ENCODE data around the gene SUSD3.

The SUSD3 gene

DNA sequence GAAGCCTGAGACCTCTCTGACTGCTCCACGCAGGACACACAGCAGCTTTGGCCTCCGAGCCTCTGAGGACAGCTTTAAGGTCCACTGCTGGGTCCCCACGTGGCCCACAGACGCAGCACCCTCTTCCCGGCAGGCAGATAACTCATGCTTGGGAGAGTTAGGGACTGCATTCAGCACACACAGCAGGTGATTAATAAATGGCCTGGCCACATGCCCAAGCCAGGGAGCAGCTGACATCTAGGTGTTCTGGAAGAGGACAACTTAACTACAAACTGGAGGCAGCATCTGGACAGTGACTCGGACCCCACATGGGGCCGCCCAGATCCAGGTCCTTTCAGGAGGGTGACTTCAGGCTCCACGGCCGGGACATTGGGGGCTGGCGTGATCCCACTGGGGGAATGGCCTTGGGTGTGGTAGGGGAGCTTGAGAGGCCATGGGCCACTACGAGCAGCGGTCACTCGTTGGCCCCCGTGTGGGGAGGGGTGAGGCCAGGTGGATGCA is 64.3 kb downstream of the SUSD3 start:
- H3K36me3 ChIP-seq (replicated peaks; ENCODE audit: low read depth, low read length) = peaks cover 4% of the 10 kb centered on the region
- no peaks in the 10 kb centered on the region for H3K79me2 ChIP-seq (ENCODE audit: low read length)
- no peak overlapping the region for H3K4me2 ChIP-seq (ENCODE audit: low read length)
- no peak overlapping the region for H3K4me3 ChIP-seq (ENCODE audit: low read length)
- H3K4me1 ChIP-seq (ENCODE audit: low read length) = no peaks in the 10 kb centered on the region
- no peak for TF ChIP-seq EZH2phosphoT487 (IDR thresholded peaks at IDR 0.05; ENCODE audit: low read depth)
- TF ChIP-seq, protein P1, sequence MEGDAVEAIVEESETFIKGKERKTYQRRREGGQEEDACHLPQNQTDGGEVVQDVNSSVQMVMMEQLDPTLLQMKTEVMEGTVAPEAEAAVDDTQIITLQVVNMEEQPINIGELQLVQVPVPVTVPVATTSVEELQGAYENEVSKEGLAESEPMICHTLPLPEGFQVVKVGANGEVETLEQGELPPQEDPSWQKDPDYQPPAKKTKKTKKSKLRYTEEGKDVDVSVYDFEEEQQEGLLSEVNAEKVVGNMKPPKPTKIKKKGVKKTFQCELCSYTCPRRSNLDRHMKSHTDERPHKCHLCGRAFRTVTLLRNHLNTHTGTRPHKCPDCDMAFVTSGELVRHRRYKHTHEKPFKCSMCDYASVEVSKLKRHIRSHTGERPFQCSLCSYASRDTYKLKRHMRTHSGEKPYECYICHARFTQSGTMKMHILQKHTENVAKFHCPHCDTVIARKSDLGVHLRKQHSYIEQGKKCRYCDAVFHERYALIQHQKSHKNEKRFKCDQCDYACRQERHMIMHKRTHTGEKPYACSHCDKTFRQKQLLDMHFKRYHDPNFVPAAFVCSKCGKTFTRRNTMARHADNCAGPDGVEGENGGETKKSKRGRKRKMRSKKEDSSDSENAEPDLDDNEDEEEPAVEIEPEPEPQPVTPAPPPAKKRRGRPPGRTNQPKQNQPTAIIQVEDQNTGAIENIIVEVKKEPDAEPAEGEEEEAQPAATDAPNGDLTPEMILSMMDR (IDR thresholded peaks at IDR 0.05; ENCODE audit: low read depth, low read length) = no peak
- H3K27ac ChIP-seq (ENCODE audit: low read length) = no peak overlapping the region
- no peak overlapping the region for H3K9ac ChIP-seq (ENCODE audit: low read length)
- H4K20me1 ChIP-seq (ENCODE audit: insufficient read depth, low read length) = 0 out of 2 replicates have a peak, but pooled peaks cover 3% of the 10 kb centered on the region
- H3K27me3 ChIP-seq (ENCODE audit: low read depth, low read length) = no peaks in the 10 kb centered on the region
- no peaks in the 10 kb centered on the region for H3K9me3 ChIP-seq (ENCODE audit: insufficient read depth, low read length)
- no peak overlapping the region for H2AFZ ChIP-seq (ENCODE audit: low read depth, low read length)

DNA sequence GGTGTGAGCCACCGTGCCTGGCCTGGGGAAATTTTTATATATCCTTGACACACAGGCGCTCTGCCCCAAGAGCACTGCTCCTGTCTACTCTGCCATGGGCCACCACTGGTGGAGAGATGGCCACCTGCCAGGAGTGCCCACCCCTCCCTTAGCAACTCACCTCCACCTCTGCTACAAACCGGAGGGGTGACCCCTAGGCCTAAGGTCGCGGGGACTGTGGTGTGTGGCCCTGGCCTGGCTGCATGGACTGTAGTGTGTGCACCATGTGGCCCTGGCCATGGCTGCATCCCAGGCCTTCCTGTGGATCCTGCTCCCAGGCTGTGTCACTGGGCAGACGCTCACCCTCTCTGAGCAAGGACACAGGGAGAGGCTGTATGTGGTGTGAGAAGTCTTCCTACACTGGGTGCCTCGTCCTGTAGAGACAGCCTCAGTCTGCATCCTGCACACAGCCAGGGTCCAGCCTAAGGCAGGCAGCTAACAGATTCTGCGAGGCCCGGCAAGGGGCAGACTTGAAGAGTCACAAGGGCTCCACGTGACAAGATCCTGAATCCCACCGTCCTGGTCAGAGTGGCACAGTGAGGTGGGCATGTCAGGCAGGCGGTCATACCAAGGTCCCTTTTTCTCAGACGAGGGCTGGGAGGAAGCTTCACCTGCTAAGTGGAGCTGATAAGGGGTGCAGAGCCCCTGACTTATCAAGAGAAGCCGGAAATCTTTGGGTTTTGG is 65.2 kb downstream of the SUSD3 start:
- Histone ChIP-seq H2AFZ (ENCODE audit: low read depth, low read length) (no peak overlapping the region), H3K4me1 (ENCODE audit: low read length) (no peaks in the 10 kb centered on the region), H3K9ac (ENCODE audit: low read length) (no peak overlapping the region), H3K79me2 (ENCODE audit: low read length) (no peaks in the 10 kb centered on the region), H3K4me2 (ENCODE audit: low read length) (no peak overlapping the region), H3K9me3 (ENCODE audit: insufficient read depth, low read length) (no peaks in the 10 kb centered on the region), H3K36me3 (replicated peaks; ENCODE audit: low read depth, low read length) (peaks cover 4% of the 10 kb centered on the region), H3K4me3 (ENCODE audit: low read length) (no peak overlapping the region), H3K27me3 (ENCODE audit: low read depth, low read length) (no peaks in the 10 kb centered on the region), H4K20me1 (ENCODE audit: insufficient read depth, low read length) (0 out of 2 replicates have a peak, but pooled peaks cover 3% of the 10 kb centered on the region), H3K27ac (ENCODE audit: low read length) (no peak overlapping the region)
- TF ChIP-seq EZH2phosphoT487 (IDR thresholded peaks at IDR 0.05; ENCODE audit: low read depth) = no peak
- TF ChIP-seq, protein P1 (IDR thresholded peaks at IDR 0.05; ENCODE audit: low read depth, low read length) = no peak

DNA sequence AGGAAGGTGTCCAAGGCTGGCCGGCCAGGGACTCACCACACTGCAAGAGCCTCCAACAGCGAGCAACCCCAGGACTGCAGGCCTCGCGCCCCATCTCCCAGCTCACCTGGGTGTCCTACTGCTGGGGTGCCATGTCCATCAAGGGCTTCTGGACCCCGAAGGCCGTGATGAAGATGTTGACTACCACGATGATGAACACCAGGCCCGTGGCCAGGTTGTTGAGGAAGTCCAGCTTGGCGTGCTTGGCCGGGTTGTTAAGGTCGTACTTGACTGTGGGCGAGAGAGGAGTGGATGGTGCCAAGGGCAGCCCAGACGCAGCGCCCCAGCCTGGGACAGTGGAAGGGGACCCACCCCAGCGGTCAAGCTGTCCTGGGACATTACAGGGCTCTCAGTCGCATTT is 66.3 kb downstream of the SUSD3 start:
- TF ChIP-seq EZH2phosphoT487 (IDR thresholded peaks at IDR 0.05; ENCODE audit: low read depth) = no peak
- TF ChIP-seq, protein P1 (IDR thresholded peaks at IDR 0.05; ENCODE audit: low read depth, low read length) = no peak
- Histone ChIP-seq H3K9me3 (ENCODE audit: insufficient read depth, low read length) (no peaks in the 10 kb centered on the region), H2AFZ (ENCODE audit: low read depth, low read length) (no peak overlapping the region), H3K9ac (ENCODE audit: low read length) (no peak overlapping the region), H3K36me3 (replicated peaks; ENCODE audit: low read depth, low read length) (peaks cover 4% of the 10 kb centered on the region), H3K27ac (ENCODE audit: low read length) (no peak overlapping the region), H3K79me2 (ENCODE audit: low read length) (no peaks in the 10 kb centered on the region), H3K4me2 (ENCODE audit: low read length) (no peak overlapping the region), H3K4me1 (ENCODE audit: low read length) (no peaks in the 10 kb centered on the region), H4K20me1 (ENCODE audit: insufficient read depth, low read length) (0 out of 2 replicates have a peak, but pooled peaks cover 3% of the 10 kb centered on the region), H3K27me3 (ENCODE audit: low read depth, low read length) (no peaks in the 10 kb centered on the region), H3K4me3 (ENCODE audit: low read length) (no peak overlapping the region)

DNA sequence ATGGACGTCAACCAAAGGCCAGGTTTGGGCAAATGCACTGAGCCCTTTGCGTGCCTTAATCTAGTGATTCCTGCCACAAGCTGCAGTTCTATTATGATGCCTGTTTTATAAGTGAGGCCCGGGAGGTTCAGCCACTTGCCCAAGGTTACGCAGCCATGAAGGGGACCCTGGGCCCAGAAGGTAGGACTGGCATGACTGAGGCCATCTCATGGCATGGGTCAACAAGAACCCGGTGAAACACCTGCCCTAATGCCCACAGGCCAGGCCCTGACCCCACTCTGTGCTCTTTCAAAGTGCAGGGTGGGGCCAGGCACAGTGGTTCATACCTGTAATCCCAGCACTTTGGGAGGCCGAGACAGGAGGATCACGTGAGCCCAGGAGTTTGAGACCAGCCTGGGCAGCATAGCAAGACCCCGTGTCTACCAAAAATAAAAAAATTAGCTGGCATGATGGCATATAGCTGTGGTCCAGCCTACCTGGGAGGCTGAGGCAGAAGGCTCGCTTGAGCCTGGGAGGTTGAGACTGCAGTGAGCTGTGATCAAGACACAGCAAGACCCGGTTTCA is 66.9 kb downstream of the SUSD3 start:
- no peak overlapping the region for H3K9ac ChIP-seq (ENCODE audit: low read length)

More for the DNA sequence above, 66.9 kb downstream of the SUSD3 start:
- Histone ChIP-seq H4K20me1 (ENCODE audit: insufficient read depth, low read length) (0 out of 2 replicates have a peak, but pooled peaks cover 3% of the 10 kb centered on the region), H3K9me3 (ENCODE audit: insufficient read depth, low read length) (no peaks in the 10 kb centered on the region), H3K36me3 (replicated peaks; ENCODE audit: low read depth, low read length) (peaks cover 4% of the 10 kb centered on the region), H3K4me2 (ENCODE audit: low read length) (no peak overlapping the region), H3K27ac (ENCODE audit: low read length) (no peak overlapping the region), H3K4me3 (ENCODE audit: low read length) (no peak overlapping the region), H3K79me2 (ENCODE audit: low read length) (no peaks in the 10 kb centered on the region), H3K4me1 (ENCODE audit: low read length) (no peaks in the 10 kb centered on the region), H2AFZ (ENCODE audit: low read depth, low read length) (no peak overlapping the region), H3K27me3 (ENCODE audit: low read depth, low read length) (no peaks in the 10 kb centered on the region)
- TF ChIP-seq EZH2phosphoT487 (IDR thresholded peaks at IDR 0.05; ENCODE audit: low read depth) = no peak
- TF ChIP-seq, protein P1 (IDR thresholded peaks at IDR 0.05; ENCODE audit: low read depth, low read length) = no peak
